Uterus (tissue), 2 donors: ENCODE results near the gene BCR.
"Not testable (repeated sequence)": the region's sequence is repeated elsewhere in the genome, so short reads cannot be mapped to it uniquely, and the experiment has no call there.

Experiments
- CTCF ChIP-seq, 4 experiments: fragments of 200-600 bp in 2 of 4; fragments of 450-650 bp in 2 of 4; sonication (generic) in 2 of 4; IDR thresholded peaks; one replicate each; pipeline ENCODE4 v1.5.1; 2016 to 2019; ENCODE audit warnings: antibody characterized with exemption in 4 of 4, mild to moderate bottlenecking in 2 of 4, moderate library complexity in 1 of 4
- POLR2A ChIP-seq, 2 donors: fragments of 450-650 bp; IDR thresholded peaks; one replicate each; pipeline ENCODE4 v1.6.1; 2016; ENCODE audit warnings: antibody characterized with exemption in 2 of 2, mild to moderate bottlenecking in 1 of 2, moderate library complexity in 1 of 2

- not testable (repeated sequence) for TF ChIP-seq CTCF, POLR2A (IDR thresholded peaks at IDR 0.05)
Measured at GRCh38 chr22:23136991-23137390, 43.3 kb upstream of the BCR start.
